GM12872 (cell line): ENCODE measurements around the gene GALNTL6.

ENCODE experiments used
- TF ChIP-seq, protein P1 (sequence below): IDR thresholded peaks from 3 replicates; pipeline ENCODE4 v1.5.1; 2011; ENCODE audit warnings: low read depth, mild to moderate bottlenecking, low read length, moderate library complexity; ENCODE audit not compliant: insufficient read depth

Gene GALNTL6

DNA sequence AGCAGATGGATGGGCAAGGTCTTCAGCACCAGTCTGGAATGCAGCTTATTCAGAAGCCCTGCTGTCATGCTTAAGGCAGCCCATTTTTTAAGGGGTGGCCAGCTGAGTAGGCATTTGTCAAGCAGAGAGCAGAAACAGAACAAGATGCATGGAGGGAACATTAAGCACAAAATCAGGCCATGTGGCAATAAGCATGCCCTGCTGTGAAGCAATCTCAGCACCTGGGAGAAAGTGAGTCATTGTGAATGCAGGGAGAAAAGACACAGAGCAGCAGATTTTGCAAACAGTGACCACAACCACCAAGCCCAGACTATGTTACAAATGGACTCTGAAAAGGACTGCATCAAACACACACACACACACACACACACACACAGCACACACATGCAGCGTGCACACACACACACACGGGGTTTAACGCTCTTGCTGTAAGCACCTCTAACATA lies 1261.3 kb downstream of the GALNTL6 start:
- TF ChIP-seq, protein P1, sequence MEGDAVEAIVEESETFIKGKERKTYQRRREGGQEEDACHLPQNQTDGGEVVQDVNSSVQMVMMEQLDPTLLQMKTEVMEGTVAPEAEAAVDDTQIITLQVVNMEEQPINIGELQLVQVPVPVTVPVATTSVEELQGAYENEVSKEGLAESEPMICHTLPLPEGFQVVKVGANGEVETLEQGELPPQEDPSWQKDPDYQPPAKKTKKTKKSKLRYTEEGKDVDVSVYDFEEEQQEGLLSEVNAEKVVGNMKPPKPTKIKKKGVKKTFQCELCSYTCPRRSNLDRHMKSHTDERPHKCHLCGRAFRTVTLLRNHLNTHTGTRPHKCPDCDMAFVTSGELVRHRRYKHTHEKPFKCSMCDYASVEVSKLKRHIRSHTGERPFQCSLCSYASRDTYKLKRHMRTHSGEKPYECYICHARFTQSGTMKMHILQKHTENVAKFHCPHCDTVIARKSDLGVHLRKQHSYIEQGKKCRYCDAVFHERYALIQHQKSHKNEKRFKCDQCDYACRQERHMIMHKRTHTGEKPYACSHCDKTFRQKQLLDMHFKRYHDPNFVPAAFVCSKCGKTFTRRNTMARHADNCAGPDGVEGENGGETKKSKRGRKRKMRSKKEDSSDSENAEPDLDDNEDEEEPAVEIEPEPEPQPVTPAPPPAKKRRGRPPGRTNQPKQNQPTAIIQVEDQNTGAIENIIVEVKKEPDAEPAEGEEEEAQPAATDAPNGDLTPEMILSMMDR = no peak

DNA sequence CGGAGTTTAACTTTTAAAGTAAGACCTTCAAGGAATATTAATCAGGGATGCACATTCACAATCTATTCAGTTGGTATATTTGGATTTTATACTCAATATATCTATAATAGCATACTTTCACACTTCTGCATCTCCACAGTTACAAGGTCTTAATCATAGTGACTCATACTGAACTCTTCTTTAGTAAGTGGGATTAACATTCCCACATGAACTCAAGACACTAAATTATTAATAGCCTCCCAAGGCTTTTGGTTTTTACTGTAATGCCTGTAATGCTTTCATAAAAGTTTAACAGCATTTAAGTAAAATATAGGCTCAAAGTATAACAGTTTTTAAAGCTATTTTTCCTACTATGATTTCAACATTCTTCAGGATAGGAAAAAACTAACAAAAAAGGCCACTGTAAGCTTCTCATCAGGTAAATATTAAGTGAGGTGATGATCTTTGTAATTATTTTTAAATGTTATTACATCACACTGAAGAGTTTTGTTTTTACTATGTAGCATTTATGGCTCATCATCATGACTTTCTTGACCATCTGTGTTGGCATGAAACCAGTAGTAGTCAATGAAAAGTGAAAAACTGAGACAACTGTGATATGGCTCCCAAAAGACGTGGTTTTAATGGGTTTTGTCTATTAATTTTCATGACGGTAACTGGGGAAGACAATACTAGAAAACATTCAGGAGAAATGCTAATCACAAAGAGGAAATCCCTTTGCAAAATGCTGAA lies 1263.9 kb downstream of the GALNTL6 start:
- TF ChIP-seq, protein P1 = no peak

DNA sequence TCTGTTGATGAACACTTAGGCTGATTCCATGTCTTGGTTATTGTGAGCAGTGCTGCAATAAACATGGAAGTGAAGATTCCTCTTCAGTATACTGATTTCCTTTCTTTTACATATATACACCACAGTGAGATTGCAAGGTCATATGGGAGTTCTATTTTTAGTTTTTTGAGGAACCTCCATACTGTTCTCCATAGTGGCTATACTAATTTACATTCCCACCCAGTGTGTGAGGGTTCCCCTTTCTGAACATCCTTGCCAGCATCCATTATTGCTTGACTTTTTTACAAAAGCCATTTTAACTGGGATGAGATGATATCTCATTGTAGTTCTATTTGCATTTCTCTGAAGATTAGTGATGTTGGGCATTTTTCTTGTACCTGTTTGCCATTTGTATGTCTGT lies 1274.9 kb downstream of the GALNTL6 start:
- TF ChIP-seq, protein P1 = no peak
